ENCODE results near the gene MSMP.

GRCh38 chr9:35763181-35763580 is 9.1 kb upstream of the MSMP start:
- TF ChIP-seq CTCF (conservative IDR thresholded peaks at IDR 0.05; ENCODE audit: low read depth, low read length): no peak
- TF ChIP-seq EZH2 (IDR thresholded peaks at IDR 0.05; ENCODE audit: borderline replicate concordance, low read depth, low read length, poor library complexity, severe bottlenecking): no peak

Measured in A673 (cell line).